C4-2B (cell line): Measurements from ENCODE around the gene NDUFS8.

ENCODE experiments used
- H3K27ac ChIP-seq: fragments of 450-650 bp; 2 replicates; pipeline ENCODE4 v1.5.1; 2017
- CTCF ChIP-seq: fragments of 450-650 bp; conservative IDR thresholded peaks from 2 replicates; pipeline ENCODE4 v1.5.1; 2017; ENCODE audit warnings: mild to moderate bottlenecking
- ZFX ChIP-seq: fragments of 450-650 bp; IDR thresholded peaks from 2 replicates; pipeline ENCODE4 v1.6.1; 2017

Gene NDUFS8

GRCh38 chr11:68080860-68081259 is 50.4 kb downstream of the NDUFS8 start:
- H3K27ac ChIP-seq = peak overlapping the region; percentile 53
- no peak for TF ChIP-seq ZFX
- TF ChIP-seq CTCF = no peak

GRCh38 chr11:68081691-68082090 is 51.2 kb downstream of the NDUFS8 start:
- peak overlapping the region; percentile 53 for H3K27ac ChIP-seq
- TF ChIP-seq ZFX (no peak), CTCF (no peak)

GRCh38 chr11:68082481-68082880 is 52.0 kb downstream of the NDUFS8 start:
- TF ChIP-seq CTCF (no peak), ZFX (no peak)
- H3K27ac ChIP-seq = peak overlapping the region; percentile 70

GRCh38 chr11:68083517-68083916 is 53.0 kb downstream of the NDUFS8 start:
- TF ChIP-seq CTCF (no peak), ZFX (no peak)
- no peak overlapping the region for H3K27ac ChIP-seq
